Upper lobe of left lung (tissue), 4 donors: ENCODE measurements around the gene ABCG1.

ENCODE experiments used
- CTCF ChIP-seq, 6 experiments: fragments of 450-650 bp in 4 of 6; fragments of 200-600 bp in 2 of 6; sonication (generic) in 2 of 6; IDR thresholded peaks; one replicate each; pipeline ENCODE4 v1.5.1; 2016 to 2019; ENCODE audit warnings: antibody characterized with exemption in 6 of 6
- EP300 ChIP-seq, 4 donors: sonication (generic); formaldehyde crosslinking; IDR thresholded peaks; one replicate each; pipeline ENCODE4 v1.5.1; 2017; ENCODE audit warnings: antibody characterized with exemption in 4 of 4, control low read depth in 2 of 4
- POLR2A ChIP-seq, 4 donors: fragments of 450-650 bp; IDR thresholded peaks; one replicate each; pipeline ENCODE4 v1.5.1; 2016 to 2017; ENCODE audit warnings: antibody characterized with exemption in 4 of 4, mild to moderate bottlenecking in 2 of 4
- POLR2AphosphoS5 ChIP-seq, 2 donors: sonication (generic); formaldehyde crosslinking; IDR thresholded peaks; one replicate each; pipeline ENCODE4 v1.5.1; 2017; ENCODE audit warnings: antibody characterized with exemption in 2 of 2

DNA sequence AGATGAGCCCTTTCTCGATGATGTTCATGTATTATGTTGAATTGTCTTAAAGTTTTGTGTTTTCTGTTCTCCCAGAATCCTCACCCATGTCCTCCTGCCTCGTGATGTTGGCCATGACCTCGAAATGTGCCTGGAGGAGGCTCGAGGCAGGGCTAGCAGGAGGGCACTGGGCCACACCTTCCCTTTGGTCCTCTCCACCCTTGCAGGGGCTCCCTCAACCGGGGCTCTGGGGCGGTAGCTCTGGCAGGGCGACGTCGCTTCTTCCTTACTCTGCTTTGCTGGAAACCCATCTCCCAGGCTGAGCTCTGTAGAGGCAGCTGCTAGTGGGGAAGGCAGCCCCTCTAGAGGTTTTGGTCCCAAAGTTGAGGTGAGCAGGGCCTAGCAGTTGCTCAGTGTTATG, 82.0 kb downstream of the ABCG1 start:
- TF ChIP-seq EP300 (IDR thresholded peaks at IDR 0.05) (no peak), CTCF (IDR thresholded peaks at IDR 0.05) (no peak), POLR2AphosphoS5 (IDR thresholded peaks at IDR 0.05) (no peak), POLR2A (IDR thresholded peaks at IDR 0.05) (no peak)
